Gastroesophageal sphincter (tissue), 4 donors: ENCODE data around the gene FAM135A. TPM values are rescaled to one million over a fixed set of nuclear protein-coding genes. Genes with fewer than 3 reads are reported as not detected.

Experiments used
- ATAC-seq: fragments of 150-250 bp; one replicate; pipeline ENCODE4 v1.9.1; 2016; ENCODE audit warnings: mild to moderate bottlenecking, moderate library complexity
- H3K27ac ChIP-seq, 4 donors: fragments of 200-600 bp; sonication (generic) in 3 of 4; 1 replicate in 3 of 4; 2 replicates in 1 of 4; pipeline ENCODE4 v1.5.1; 2016 to 2019
- H3K27me3 ChIP-seq: fragments of 200-600 bp; sonication (generic); one replicate; pipeline ENCODE4 v1.5.1; 2019
- H3K36me3 ChIP-seq, 2 donors: fragments of 200-600 bp; sonication (generic); one replicate each; pipeline ENCODE4 v1.5.1; 2019; ENCODE audit warnings: control low read depth in 1 of 2
- H3K4me1 ChIP-seq, 3 donors: fragments of 200-600 bp; sonication (generic); 1 replicate in 2 of 3; 2 replicates in 1 of 3; pipeline ENCODE4 v1.5.1; 2016 to 2019; ENCODE audit warnings: control low read depth in 2 of 3
- H3K4me3 ChIP-seq, 2 donors: fragments of 200-600 bp; sonication (generic); one replicate each; pipeline ENCODE4 v1.5.1; 2019; ENCODE audit warnings: mild to moderate bottlenecking in 1 of 2, moderate library complexity in 1 of 2
- H3K9me3 ChIP-seq, 3 donors: fragments of 200-600 bp; sonication (generic); one replicate each; pipeline ENCODE4 v1.5.1; 2017 to 2019; ENCODE audit warnings: control low read depth in 2 of 3
- CTCF ChIP-seq, 4 experiments: fragments of 200-600 bp in 2 of 4; fragments of 450-650 bp in 2 of 4; sonication (generic) in 1 of 4; IDR thresholded peaks; one replicate each; pipeline ENCODE4 v1.5.1; 2017 to 2019; ENCODE audit warnings: antibody characterized with exemption in 4 of 4, mild to moderate bottlenecking in 2 of 4, moderate library complexity in 2 of 4
- EP300 ChIP-seq: sonication (generic); formaldehyde crosslinking; IDR thresholded peaks from one replicate; pipeline ENCODE4 v1.6.1; 2017; ENCODE audit warnings: antibody characterized with exemption, mild to moderate bottlenecking
- POLR2A ChIP-seq, 2 donors: fragments of 450-650 bp; IDR thresholded peaks; one replicate each; pipeline ENCODE4 v1.6.1; 2017; ENCODE audit warnings: antibody characterized with exemption in 2 of 2, mild to moderate bottlenecking in 2 of 2, moderate library complexity in 1 of 2
- POLR2AphosphoS5 ChIP-seq: sonication (generic); formaldehyde crosslinking; IDR thresholded peaks from one replicate; pipeline ENCODE4 v1.6.1; 2017; ENCODE audit warnings: antibody characterized with exemption
- WGBS, 2 donors: methylation state at CpG; one replicate each; pipeline ENCODE4 v1.1.5; 2018; ENCODE audit warnings: low coverage in 1 of 2; 5-methylcytosine and 5-hydroxymethylcytosine counted together
- total RNA-seq, 4 donors: library from RNA; depleted of rRNA; stranded (reverse); fragments of >200 nt; gene quantifications; one replicate each; pipeline ENCODE4 v1.1.0, GENCODE V29; 2016

The FAM135A gene
- total RNA-seq, 4 donors from 2014 or later, result 15.4 to 37.0 (median 29.9) TPM

GRCh38 chr6:70388814-70389213, 24.5 kb upstream of the FAM135A start:
- no peaks in the 10 kb centered on the region for H3K4me1 ChIP-seq
- H3K27ac ChIP-seq, result no peak overlapping the region
- TF ChIP-seq CTCF (IDR thresholded peaks at IDR 0.05) (no peak), EP300 (no peak), POLR2AphosphoS5 (no peak), POLR2A (IDR thresholded peaks at IDR 0.05) (no peak)
- no peaks in the 10 kb centered on the region for H3K27me3 ChIP-seq
- no peaks in the 10 kb centered on the region for H3K9me3 ChIP-seq
- WGBS, 2 donors, result 33% methylated on average over 1 of the region's 1 CpG; no CpG with 5 or more reads in 1 of the 2 donors
- no peak overlapping the region for H3K4me3 ChIP-seq
- no peaks in the 10 kb centered on the region for H3K36me3 ChIP-seq
- ATAC-seq, result no peak

GRCh38 chr6:70389261-70389660, 24.0 kb upstream of the FAM135A start:
- H3K27ac ChIP-seq, result no peak overlapping the region
- no peaks in the 10 kb centered on the region for H3K36me3 ChIP-seq
- H3K4me3 ChIP-seq, result no peak overlapping the region
- H3K9me3 ChIP-seq, result no peaks in the 10 kb centered on the region
- no peak for ATAC-seq
- no peaks in the 10 kb centered on the region for H3K27me3 ChIP-seq
- TF ChIP-seq EP300 (no peak), POLR2AphosphoS5 (no peak), POLR2A (IDR thresholded peaks at IDR 0.05) (no peak), CTCF (IDR thresholded peaks at IDR 0.05) (no peak)
- no peaks in the 10 kb centered on the region for H3K4me1 ChIP-seq

GRCh38 chr6:70390067-70390466, 23.2 kb upstream of the FAM135A start:
- no peaks in the 10 kb centered on the region for H3K36me3 ChIP-seq
- no peak overlapping the region for H3K27ac ChIP-seq
- ATAC-seq, result no peak
- TF ChIP-seq POLR2A (IDR thresholded peaks at IDR 0.05) (no peak), CTCF (IDR thresholded peaks at IDR 0.05) (no peak), POLR2AphosphoS5 (no peak), EP300 (no peak)
- no peaks in the 10 kb centered on the region for H3K9me3 ChIP-seq
- H3K27me3 ChIP-seq, result no peaks in the 10 kb centered on the region
- H3K4me1 ChIP-seq, result no peaks in the 10 kb centered on the region
- 0 to 23% methylated on average over 1 of the region's 1 CpG for WGBS, 2 donors
- H3K4me3 ChIP-seq, result no peak overlapping the region

DNA sequence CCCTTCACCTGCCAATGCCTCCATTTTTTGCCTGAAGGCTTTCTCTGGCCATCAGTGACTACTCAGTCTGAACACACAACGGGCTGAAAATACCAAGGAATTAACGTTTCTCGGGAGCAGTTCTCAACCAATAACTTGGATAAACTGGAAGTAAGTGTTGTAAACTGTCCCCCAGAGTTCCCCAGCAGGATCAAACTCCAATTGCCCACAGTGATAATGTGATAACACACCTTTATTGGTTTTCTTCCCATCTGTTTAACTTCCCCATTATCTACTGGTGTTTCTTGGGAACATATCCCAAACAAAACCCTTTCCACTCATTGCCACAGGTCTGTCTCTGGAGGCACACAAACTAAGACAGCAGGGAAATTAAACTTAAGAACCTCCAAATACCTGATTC, 21.8 kb upstream of the FAM135A start:
- ATAC-seq, result no peak
- Histone ChIP-seq H3K27me3 (no peaks in the 10 kb centered on the region), H3K36me3 (no peaks in the 10 kb centered on the region), H3K27ac (no peak overlapping the region), H3K4me3 (no peak overlapping the region), H3K4me1 (no peaks in the 10 kb centered on the region), H3K9me3 (no peaks in the 10 kb centered on the region)
- 79 to 93% methylated on average over 3 of the region's 3 CpGs for WGBS, 2 donors
- no peak for TF ChIP-seq CTCF (IDR thresholded peaks at IDR 0.05)
- no peak for TF ChIP-seq POLR2A (IDR thresholded peaks at IDR 0.05)
- no peak for TF ChIP-seq POLR2AphosphoS5
- TF ChIP-seq EP300, result no peak

- TF ChIP-seq POLR2AphosphoS5 (no peak), POLR2A (IDR thresholded peaks at IDR 0.05) (no peak), CTCF (IDR thresholded peaks at IDR 0.05) (no peak), EP300 (no peak)
- Histone ChIP-seq H3K27me3 (no peaks in the 10 kb centered on the region), H3K36me3 (no peaks in the 10 kb centered on the region), H3K9me3 (no peaks in the 10 kb centered on the region), H3K4me1 (no peaks in the 10 kb centered on the region), H3K27ac (no peak overlapping the region), H3K4me3 (no peak overlapping the region)
- WGBS, 2 donors, result 84 to 87% methylated on average over 9 to 17 of the region's 20 CpGs
- ATAC-seq, result no peak
Measured at GRCh38 chr6:70394518-70395300, 18.6 kb upstream of the FAM135A start.
